GM12873 (cell line): ENCODE data around the gene PTGES3L.

Experiments
- CTCF ChIP-seq: IDR thresholded peaks from 2 replicates; pipeline ENCODE4 v1.5.1; 2012; ENCODE audit warnings: low read depth, mild to moderate bottlenecking, moderate library complexity, low read length, control low read depth; ENCODE audit not compliant: insufficient read depth; ENCODE audit errors: missing control alignments

PTGES3L gene

GRCh38 chr17:43018008-43018853 lies 38.4 kb upstream of the PTGES3L start:
- TF ChIP-seq CTCF: no peak

GRCh38 chr17:43016216-43016615 lies 36.3 kb upstream of the PTGES3L start:
- no peak for TF ChIP-seq CTCF

- no peak for TF ChIP-seq CTCF
These were observed 35.7 kb upstream of the PTGES3L start for GRCh38 chr17:43015579-43015978.

- TF ChIP-seq CTCF: no peak
These were observed 35.0 kb upstream of the PTGES3L start for GRCh38 chr17:43014649-43015542.

GRCh38 chr17:43014020-43014648 lies 34.3 kb upstream of the PTGES3L start:
- TF ChIP-seq CTCF: no peak

GRCh38 chr17:43013296-43013695 lies 33.4 kb upstream of the PTGES3L start:
- no peak for TF ChIP-seq CTCF
